Right lobe of liver (tissue), 4 donors: Measurements from ENCODE around the gene FER.

Experiments used
- POLR2A ChIP-seq: fragments of 450-650 bp; IDR thresholded peaks from one replicate; pipeline ENCODE4 v1.6.1; 2017; ENCODE audit warnings: antibody characterized with exemption, mild to moderate bottlenecking
- TF ChIP-seq, protein P1 (sequence below), 4 donors: fragments of 200-600 bp in 3 of 4; fragments of 450-650 bp in 1 of 4; IDR thresholded peaks; one replicate each; pipeline versions ENCODE4 v1.5.1 to v1.8.0; 2016 to 2022; ENCODE audit warnings: antibody characterized with exemption in 4 of 4, mild to moderate bottlenecking in 2 of 4
- donor health status: DM: no; HTN: no; CAD: no.
- donor health status: DM: no; HTN: no; CAD: no.
- donor health status: DM: no; HTN: yes; CAD: no.

DNA sequence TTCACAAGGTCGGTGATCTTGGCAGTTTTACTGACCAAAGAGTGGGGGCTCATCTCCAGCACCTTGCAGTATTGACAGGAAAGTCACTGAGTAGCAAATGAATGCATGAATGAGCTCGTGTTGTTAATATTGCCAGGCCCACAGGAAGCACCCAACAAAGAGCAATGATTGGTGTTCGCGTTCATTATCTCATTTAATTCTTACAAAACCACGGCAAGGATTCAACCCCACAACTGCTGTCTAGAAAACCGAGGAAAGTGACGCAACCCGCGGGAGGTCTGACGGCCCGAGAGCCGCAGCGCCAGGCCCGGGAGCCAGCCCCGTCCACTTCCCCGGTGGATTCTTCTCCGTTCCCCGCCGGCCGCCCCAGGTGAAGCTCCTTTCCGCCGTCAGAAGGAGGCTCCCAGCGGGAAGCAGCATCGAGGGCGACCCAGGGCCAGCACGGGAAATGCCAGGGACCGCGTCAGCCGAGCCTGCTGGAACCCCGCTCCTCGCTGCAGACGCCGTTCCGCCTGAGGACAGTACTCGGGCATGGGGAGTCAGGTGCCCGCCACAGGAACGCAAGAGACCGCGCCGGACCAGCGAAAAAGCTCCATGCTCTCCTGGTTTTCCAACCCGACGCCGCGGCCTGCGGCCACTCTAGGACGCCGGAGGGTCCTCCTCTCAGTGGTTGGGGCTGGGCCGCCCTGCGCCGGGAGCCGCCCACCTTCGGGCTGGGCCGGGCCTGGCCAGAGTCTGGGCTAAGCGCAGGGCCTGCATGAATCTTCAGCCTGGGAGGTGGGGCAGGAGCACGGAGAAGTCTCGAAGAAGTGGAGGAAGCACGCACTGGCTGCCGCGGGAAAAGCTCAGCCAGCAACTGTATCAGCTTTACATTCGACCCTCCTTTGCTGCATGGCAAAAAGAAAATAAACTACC, 19.8 kb upstream of the FER start:
- TF ChIP-seq, protein P1, sequence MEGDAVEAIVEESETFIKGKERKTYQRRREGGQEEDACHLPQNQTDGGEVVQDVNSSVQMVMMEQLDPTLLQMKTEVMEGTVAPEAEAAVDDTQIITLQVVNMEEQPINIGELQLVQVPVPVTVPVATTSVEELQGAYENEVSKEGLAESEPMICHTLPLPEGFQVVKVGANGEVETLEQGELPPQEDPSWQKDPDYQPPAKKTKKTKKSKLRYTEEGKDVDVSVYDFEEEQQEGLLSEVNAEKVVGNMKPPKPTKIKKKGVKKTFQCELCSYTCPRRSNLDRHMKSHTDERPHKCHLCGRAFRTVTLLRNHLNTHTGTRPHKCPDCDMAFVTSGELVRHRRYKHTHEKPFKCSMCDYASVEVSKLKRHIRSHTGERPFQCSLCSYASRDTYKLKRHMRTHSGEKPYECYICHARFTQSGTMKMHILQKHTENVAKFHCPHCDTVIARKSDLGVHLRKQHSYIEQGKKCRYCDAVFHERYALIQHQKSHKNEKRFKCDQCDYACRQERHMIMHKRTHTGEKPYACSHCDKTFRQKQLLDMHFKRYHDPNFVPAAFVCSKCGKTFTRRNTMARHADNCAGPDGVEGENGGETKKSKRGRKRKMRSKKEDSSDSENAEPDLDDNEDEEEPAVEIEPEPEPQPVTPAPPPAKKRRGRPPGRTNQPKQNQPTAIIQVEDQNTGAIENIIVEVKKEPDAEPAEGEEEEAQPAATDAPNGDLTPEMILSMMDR (IDR thresholded peaks at IDR 0.05), result peak in 1 of 4 donors; percentile 5
- peak; percentile 85 for TF ChIP-seq POLR2A
